HCT116 (cell line): ENCODE measurements around the gene GABBR2. TPM values are rescaled to one million over a fixed set of nuclear protein-coding genes. Genes with fewer than 3 reads are reported as not detected.

Experiments used
- ATAC-seq: fragments of 200-7000 bp; cut with Tn5 transposase; 2 replicates; pipeline ENCODE4 v1.9.1; 2020; ENCODE audit warnings: mild to moderate bottlenecking, moderate library complexity
- BruUV-seq: library from RNA; stranded (reverse); fragments of 400-500 nt; replicated peaks from 2 replicates; lab custom pipeline; 2021; lab: Mats Ljungman, UMichigan
- CTCF ChIA-PET: fragments of 300-600 bp; sonication (Branson Sonifier 250); formaldehyde crosslinking; loops from one replicate; lab custom pipeline; 2021; ENCODE audit warnings: antibody characterized with exemption; lab: Charles Lee
- POLR2A ChIA-PET: fragments of 300-600, 350-600 bp; sonication (Branson Sonifier 250); formaldehyde crosslinking; loops from one replicate; lab custom pipeline; 2021; ENCODE audit warnings: antibody characterized with exemption; lab: Charles Lee
- RAD21 ChIA-PET, 2 experiments: fragments of 300-600 bp; sonication (Branson Sonifier 250); formaldehyde crosslinking; loops; one replicate each; lab custom pipeline; 2023; ENCODE audit warnings: low total read pairs in 2 of 2; ENCODE audit not compliant: uncharacterized antibody in 2 of 2, unreplicated experiment in 2 of 2, low non-redundant PET in 1 of 2; lab: Charles Lee
- DNase-seq: peaks from one replicate; pipeline ENCODE4 v3.0.0-alpha.2; 2010; ENCODE audit warnings: low read depth, low spot score
- H2AFZ ChIP-seq: fragments of 200-600 bp; shearing (Covaris generic), sonication (generic); 2 replicates; pipeline ENCODE4 v1.6.1; 2017; ENCODE audit warnings: low read depth, mixed run types, mixed read lengths, antibody characterized with exemption, low read length; ENCODE audit not compliant: poor library complexity, severe bottlenecking
- H3K27ac ChIP-seq: 2 replicates; pipeline ENCODE4 v1.5.1; 2012; ENCODE audit warnings: low read depth, low read length
- H3K27me3 ChIP-seq: fragments of 200-600 bp; sonication (generic); 2 replicates; pipeline ENCODE4 v1.6.1; 2016; ENCODE audit warnings: mixed run types, low read length, mixed read lengths; ENCODE audit not compliant: insufficient read depth
- H3K36me3 ChIP-seq, 2 experiments: fragments of 200-500 bp in 1 of 2; fragments of 200-600 bp in 1 of 2; sonication (Bioruptor generic) in 1 of 2; sonication (generic) in 1 of 2; 2 replicates each; pipeline versions ENCODE4 v1.5.1 to v1.6.1; 2014 to 2016; ENCODE audit warnings: low read length in 2 of 2, inconsistent platforms in 1 of 2, mixed read lengths in 1 of 2, mixed run types in 1 of 2; ENCODE audit not compliant: insufficient read depth in 2 of 2, control insufficient read depth in 1 of 2
- H3K4me1 ChIP-seq, 2 experiments: fragments of 200-600 bp in 1 of 2; sonication (generic) in 1 of 2; 2 replicates each; pipeline versions ENCODE4 v1.5.1 to v1.6.1; 2012 to 2017; ENCODE audit warnings: low read length in 2 of 2, inconsistent platforms in 1 of 2, mild to moderate bottlenecking in 1 of 2, mixed read lengths in 1 of 2, mixed run types in 1 of 2, moderate library complexity in 1 of 2; ENCODE audit not compliant: insufficient read depth in 2 of 2, control insufficient read depth in 1 of 2
- H3K4me2 ChIP-seq: fragments of 200-600 bp; sonication (generic); 2 replicates; pipeline ENCODE4 v1.6.1; 2017; ENCODE audit warnings: mixed run types, low read length, mixed read lengths
- H3K4me3 ChIP-seq, 2 experiments: fragments of 200-600 bp in 1 of 2; sonication (generic) in 1 of 2; replicated peaks in 1 of 2; 2 replicates each; pipeline ENCODE4 v1.5.1; 2011 to 2016; ENCODE audit warnings: low read length in 2 of 2, control low read depth in 1 of 2, low read depth in 1 of 2, mild to moderate bottlenecking in 1 of 2, mixed read lengths in 1 of 2, mixed run types in 1 of 2
- H3K79me2 ChIP-seq: fragments of 200-600 bp; sonication (generic); 2 replicates; pipeline ENCODE4 v1.6.1; 2017; ENCODE audit warnings: mild to moderate bottlenecking, mixed run types, low read length, moderate library complexity, mixed read lengths; ENCODE audit not compliant: insufficient read depth
- H3K9ac ChIP-seq: fragments of 200-600 bp; sonication (generic); 2 replicates; pipeline ENCODE4 v1.6.1; 2016; ENCODE audit warnings: low read length, mixed read lengths
- H3K9me2 ChIP-seq: fragments of 200-600 bp; sonication (generic), shearing (Covaris generic); 2 replicates; pipeline ENCODE4 v1.6.1; 2017; ENCODE audit warnings: mixed run types, mild to moderate bottlenecking, moderate library complexity; ENCODE audit not compliant: insufficient read depth
- H3K9me3 ChIP-seq, 2 experiments: fragments of 200-500 bp in 1 of 2; fragments of 200-600 bp in 1 of 2; sonication (Bioruptor generic) in 1 of 2; sonication (generic) in 1 of 2; 2 replicates each; pipeline ENCODE4 v1.6.1; 2014 to 2017; ENCODE audit warnings: low read length in 2 of 2, mixed read lengths in 2 of 2, inconsistent platforms in 1 of 2, low read depth in 1 of 2, mild to moderate bottlenecking in 1 of 2, mixed run types in 1 of 2, moderate library complexity in 1 of 2; ENCODE audit not compliant: control insufficient read depth in 1 of 2, insufficient read depth in 1 of 2
- H4K20me1 ChIP-seq: fragments of 200-600 bp; sonication (generic), shearing (Covaris generic); 2 replicates; pipeline ENCODE4 v1.6.1; 2017; ENCODE audit warnings: mixed run types, mild to moderate bottlenecking, moderate library complexity; ENCODE audit not compliant: insufficient read depth
- ATF3 ChIP-seq: IDR thresholded peaks from 2 replicates; pipeline ENCODE4 v1.6.1; 2012
- CBX3 ChIP-seq: IDR thresholded peaks from 2 replicates; pipeline ENCODE4 v1.6.1; 2012; ENCODE audit warnings: low read depth
- CEBPB ChIP-seq: IDR thresholded peaks from 2 replicates; pipeline ENCODE4 v1.6.1; 2012; ENCODE audit warnings: low read depth
- CTCF ChIP-seq, 3 experiments: fragments of 200-600 bp in 1 of 3; sonication (generic) in 1 of 3; IDR thresholded peaks in 2 of 3; conservative IDR thresholded peaks in 1 of 3; 2 replicates each; pipeline ENCODE4 v1.5.1; 2012 to 2017; ENCODE audit warnings: low read depth in 2 of 3, low read length in 2 of 3, antibody characterized with exemption in 1 of 3, borderline replicate concordance in 1 of 3, control low read depth in 1 of 3, mild to moderate bottlenecking in 1 of 3, mixed read lengths in 1 of 3, mixed run types in 1 of 3, moderate library complexity in 1 of 3; ENCODE audit not compliant: insufficient read depth in 1 of 3
- EGR1 ChIP-seq: IDR thresholded peaks from 2 replicates; pipeline ENCODE4 v1.6.1; 2012; ENCODE audit warnings: low read depth
- ELF1 ChIP-seq: IDR thresholded peaks from 2 replicates; pipeline ENCODE4 v1.6.1; 2012; ENCODE audit warnings: low read depth, borderline replicate concordance
- EZH2phosphoT487 ChIP-seq: fragments of 200-600 bp; IDR thresholded peaks from 2 replicates; pipeline ENCODE4 v1.6.1; 2018; ENCODE audit warnings: antibody characterized with exemption, borderline replicate concordance
- FOSL1 ChIP-seq: IDR thresholded peaks from 2 replicates; pipeline ENCODE4 v1.6.1; 2012; ENCODE audit warnings: low read depth
- POLR2A ChIP-seq: IDR thresholded peaks from 2 replicates; pipeline ENCODE4 v1.7.0; 2011; ENCODE audit warnings: borderline replicate concordance; ENCODE audit not compliant: insufficient read depth, insufficient read length; ENCODE audit errors: extremely low read depth
- POLR2AphosphoS5 ChIP-seq: IDR thresholded peaks from 2 replicates; pipeline ENCODE4 v1.6.1; 2011; ENCODE audit warnings: mild to moderate bottlenecking, low read depth, low read length, moderate library complexity
- RAD21 ChIP-seq: IDR thresholded peaks from 2 replicates; pipeline ENCODE4 v1.6.1; 2012; ENCODE audit warnings: low read depth, mild to moderate bottlenecking
- REST ChIP-seq: IDR thresholded peaks from 2 replicates; pipeline ENCODE4 v1.6.1; 2012; ENCODE audit warnings: low read depth
- SIN3A ChIP-seq: IDR thresholded peaks from 2 replicates; pipeline ENCODE4 v1.6.1; 2012; ENCODE audit warnings: low read depth
- SP1 ChIP-seq: IDR thresholded peaks from 2 replicates; pipeline ENCODE4 v1.6.1; 2012; ENCODE audit warnings: low read depth
- SRF ChIP-seq: IDR thresholded peaks from 2 replicates; pipeline ENCODE4 v1.6.1; 2012; ENCODE audit warnings: low read depth
- TCF7L2 ChIP-seq: IDR thresholded peaks from 2 replicates; pipeline ENCODE4 v1.7.0; 2011; ENCODE audit warnings: borderline replicate concordance, inconsistent platforms; ENCODE audit not compliant: insufficient read depth, insufficient read length; ENCODE audit errors: extremely low read depth
- YY1 ChIP-seq: IDR thresholded peaks from 2 replicates; pipeline ENCODE4 v1.6.1; 2011; ENCODE audit warnings: low read length, low read depth, moderate library complexity, mild to moderate bottlenecking; ENCODE audit not compliant: insufficient replicate concordance; ENCODE audit errors: extremely low read depth
- ZBTB33 ChIP-seq: IDR thresholded peaks from 2 replicates; pipeline ENCODE4 v1.6.1; 2011; ENCODE audit warnings: mild to moderate bottlenecking, low read length, moderate library complexity; ENCODE audit not compliant: insufficient replicate concordance; ENCODE audit errors: extremely low read depth
- ZFX ChIP-seq: fragments of 450-650 bp; IDR thresholded peaks from 2 replicates; pipeline ENCODE4 v1.6.1; 2017
- ZNF274 ChIP-seq: fragments of 200-500 bp; sonication (Bioruptor generic); IDR thresholded peaks from 2 replicates; pipeline ENCODE4 v1.6.1; 2014; ENCODE audit warnings: mild to moderate bottlenecking, low read depth, low read length, inconsistent platforms
- intact Hi-C: fragments of 100-400 bp; cut with micrococcal nuclease; formaldehyde crosslinking; loops from 2 replicates; pipeline ENCODE4 v1.10.0; 2022
- total RNA-seq: library from RNA; stranded (reverse); gene quantifications from one replicate; pipeline ENCODE4 v1.2.1, GENCODE V29; 2021; ENCODE audit not compliant: unreplicated experiment

GABBR2 gene
- total RNA-seq, 1 experiment from 2014 or later: 0.15 TPM

- no peaks in the 10 kb centered on the region for H3K79me2 ChIP-seq
- H2AFZ ChIP-seq: no peak overlapping the region
- BruUV-seq: no TSS peak
- TF ChIP-seq CBX3: no peak
- no peak for TF ChIP-seq SP1
- no peak for TF ChIP-seq EZH2phosphoT487
- no peak for TF ChIP-seq SRF
- no peak for TF ChIP-seq POLR2A
- TF ChIP-seq EGR1: no peak
- no peak for TF ChIP-seq CTCF (IDR thresholded peaks at IDR 0.05 in 2 of 3, conservative IDR thresholded peaks at IDR 0.05 in 1 of 3; ENCODE audit: borderline replicate concordance in 1 of 3, insufficient read depth in 1 of 3, low read depth in 2 of 3, low read length in 2 of 3)
- no peak for TF ChIP-seq TCF7L2
- TF ChIP-seq FOSL1: no peak
- no peak for TF ChIP-seq ATF3
- no peak for TF ChIP-seq POLR2AphosphoS5
- no peak for TF ChIP-seq YY1
- no peak for TF ChIP-seq REST
- no peak for TF ChIP-seq ZBTB33
- no peak for TF ChIP-seq SIN3A
- TF ChIP-seq RAD21: no peak
- no peak for TF ChIP-seq ZFX
- no peak for TF ChIP-seq ZNF274
- TF ChIP-seq ELF1: no peak
- TF ChIP-seq CEBPB: no peak
- ChIA-PET POLR2A (no interaction called here), CTCF (no interaction called here), RAD21 (no interaction called here)
- no peak overlapping the region for H3K9ac ChIP-seq
- no peaks in the 10 kb centered on the region for H3K9me2 ChIP-seq
- no peak overlapping the region for H3K27ac ChIP-seq
- no peak overlapping the region for H3K4me2 ChIP-seq
- no peak for DNase-seq
- H4K20me1 ChIP-seq: no peaks in the 10 kb centered on the region
- no peak overlapping the region for H3K4me3 ChIP-seq
- H3K27me3 ChIP-seq: no peaks in the 10 kb centered on the region
- H3K4me1 ChIP-seq: no peaks in the 10 kb centered on the region
- ATAC-seq: no peak
- H3K36me3 ChIP-seq: no peaks in the 10 kb centered on the region
- intact Hi-C loops: no loop called here
- no peaks in the 10 kb centered on the region for H3K9me3 ChIP-seq
Observed at GRCh38 chr9:98644011-98644410, 64.7 kb downstream of the GABBR2 start.
